ENCODE measurements around the gene LRRC27. TPM values are rescaled to one million over a fixed set of nuclear protein-coding genes. Genes with fewer than 3 reads are reported as not detected.

LRRC27 gene
- total and polyA plus RNA-seq, 2 donors (not counting 1 experiment from before 2014, with no cell fraction given), result 4.1 to 11.7 TPM

DNA sequence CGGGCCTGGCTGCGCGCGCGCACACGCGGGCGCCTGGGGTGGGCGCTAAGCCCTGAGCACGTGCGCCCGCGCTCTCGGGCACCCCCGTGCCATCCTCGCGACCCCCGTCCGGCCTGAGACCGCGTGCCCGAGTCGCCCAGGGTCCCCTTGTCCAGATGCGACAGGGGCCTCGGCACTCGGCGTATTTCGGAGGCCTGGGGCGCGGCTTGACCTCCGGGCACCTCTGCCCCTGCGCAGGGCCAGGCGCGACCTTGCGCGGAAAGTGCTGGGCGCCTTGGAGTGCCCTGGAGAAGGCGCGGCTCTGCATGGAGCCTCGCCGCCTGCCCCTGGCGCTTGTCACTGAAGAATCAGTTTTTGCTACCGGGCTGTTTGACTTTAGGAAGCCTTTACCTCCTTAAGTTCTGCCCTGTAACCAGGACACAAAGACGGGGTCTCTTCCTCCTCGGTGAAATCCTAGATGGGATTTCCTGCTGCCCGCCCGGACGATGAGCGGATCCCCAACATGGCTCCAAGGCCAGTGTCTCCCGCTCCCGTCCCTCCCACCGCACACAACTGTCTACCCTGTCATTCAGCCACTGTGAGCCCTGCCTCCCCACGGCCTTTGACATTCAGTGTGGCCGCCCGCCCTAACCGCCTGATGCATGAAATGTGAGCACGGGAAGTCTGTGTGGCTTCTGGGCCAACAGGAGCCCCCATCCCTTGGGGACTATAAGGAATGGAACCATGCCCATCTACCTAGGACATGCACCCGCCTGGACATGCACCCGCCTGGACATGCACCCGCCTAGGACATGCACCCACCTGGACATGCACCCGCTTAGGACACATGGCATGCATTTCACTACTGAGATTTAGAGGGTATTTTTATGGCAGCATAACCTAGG lies 23.2 kb upstream of the LRRC27 start:
- no peaks in the 10 kb centered on the region for H3K79me2 ChIP-seq (ENCODE audit: control insufficient read depth, insufficient read depth, low read length)
- no peaks in the 10 kb centered on the region for H3K27me3 ChIP-seq (ENCODE audit: control insufficient read depth, insufficient read depth, low read length)
- H3K9me3 ChIP-seq (ENCODE audit: control insufficient read depth, insufficient read depth, low read depth, low read length), result no peaks in the 10 kb centered on the region
- TF ChIP-seq, protein P1, sequence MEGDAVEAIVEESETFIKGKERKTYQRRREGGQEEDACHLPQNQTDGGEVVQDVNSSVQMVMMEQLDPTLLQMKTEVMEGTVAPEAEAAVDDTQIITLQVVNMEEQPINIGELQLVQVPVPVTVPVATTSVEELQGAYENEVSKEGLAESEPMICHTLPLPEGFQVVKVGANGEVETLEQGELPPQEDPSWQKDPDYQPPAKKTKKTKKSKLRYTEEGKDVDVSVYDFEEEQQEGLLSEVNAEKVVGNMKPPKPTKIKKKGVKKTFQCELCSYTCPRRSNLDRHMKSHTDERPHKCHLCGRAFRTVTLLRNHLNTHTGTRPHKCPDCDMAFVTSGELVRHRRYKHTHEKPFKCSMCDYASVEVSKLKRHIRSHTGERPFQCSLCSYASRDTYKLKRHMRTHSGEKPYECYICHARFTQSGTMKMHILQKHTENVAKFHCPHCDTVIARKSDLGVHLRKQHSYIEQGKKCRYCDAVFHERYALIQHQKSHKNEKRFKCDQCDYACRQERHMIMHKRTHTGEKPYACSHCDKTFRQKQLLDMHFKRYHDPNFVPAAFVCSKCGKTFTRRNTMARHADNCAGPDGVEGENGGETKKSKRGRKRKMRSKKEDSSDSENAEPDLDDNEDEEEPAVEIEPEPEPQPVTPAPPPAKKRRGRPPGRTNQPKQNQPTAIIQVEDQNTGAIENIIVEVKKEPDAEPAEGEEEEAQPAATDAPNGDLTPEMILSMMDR (conservative IDR thresholded peaks at IDR 0.05 in 1 of 2, IDR thresholded peaks at IDR 0.05 in 1 of 2; ENCODE audit: low read depth in 1 of 2, low read length in 2 of 2), result no peak
- no peak for TF ChIP-seq EZH2 (IDR thresholded peaks at IDR 0.05; ENCODE audit: low read length, missing control alignments)
- H2AFZ ChIP-seq (ENCODE audit: low read length), result peak overlapping the region; percentile 65
- H3K4me3 ChIP-seq (replicated peaks in 1 of 4; ENCODE audit: control extremely low read depth in 1 of 4, insufficient read depth in 1 of 4, low read depth in 3 of 4, low read length in 4 of 4), result peak overlapping the region; percentile 34 to 80 (median 72)
- DNase-seq (ENCODE audit: low read depth in 2 of 2), result no peak
- H3K4me2 ChIP-seq (ENCODE audit: extremely low read depth, insufficient read depth, low read length), result peak overlapping the region; percentile 87
- H3K9ac ChIP-seq (ENCODE audit: insufficient read depth, low read length), result peak overlapping the region; percentile 36
- H3K36me3 ChIP-seq (ENCODE audit: control insufficient read depth, insufficient read depth, low read length), result no peaks in the 10 kb centered on the region
- H3K4me1 ChIP-seq (ENCODE audit: control insufficient read depth, extremely low read depth, insufficient read depth, low read length), result no peaks in the 10 kb centered on the region
- no peaks in the 10 kb centered on the region for H4K20me1 ChIP-seq (ENCODE audit: control insufficient read depth, extremely low read depth, insufficient read depth, low read length)
- H3K27ac ChIP-seq (ENCODE audit: insufficient read depth, low read length), result peak overlapping the region; percentile 28

- Histone ChIP-seq H3K4me3 (replicated peaks in 1 of 4; ENCODE audit: control extremely low read depth in 1 of 4, insufficient read depth in 1 of 4, low read depth in 3 of 4, low read length in 4 of 4) (no peak overlapping the region), H3K9me3 (ENCODE audit: control insufficient read depth, insufficient read depth, low read depth, low read length) (no peaks in the 10 kb centered on the region), H3K79me2 (ENCODE audit: control insufficient read depth, insufficient read depth, low read length) (no peaks in the 10 kb centered on the region), H3K27ac (ENCODE audit: insufficient read depth, low read length) (no peak overlapping the region), H3K27me3 (ENCODE audit: control insufficient read depth, insufficient read depth, low read length) (no peaks in the 10 kb centered on the region), H4K20me1 (ENCODE audit: control insufficient read depth, extremely low read depth, insufficient read depth, low read length) (no peaks in the 10 kb centered on the region), H3K36me3 (ENCODE audit: control insufficient read depth, insufficient read depth, low read length) (no peaks in the 10 kb centered on the region), H3K9ac (ENCODE audit: insufficient read depth, low read length) (no peak overlapping the region), H2AFZ (ENCODE audit: low read length) (no peak overlapping the region), H3K4me2 (ENCODE audit: extremely low read depth, insufficient read depth, low read length) (no peak overlapping the region), H3K4me1 (ENCODE audit: control insufficient read depth, extremely low read depth, insufficient read depth, low read length) (no peaks in the 10 kb centered on the region)
- DNase-seq (ENCODE audit: low read depth in 2 of 2), result no peak
- TF ChIP-seq EZH2 (IDR thresholded peaks at IDR 0.05; ENCODE audit: low read length, missing control alignments), result no peak
- TF ChIP-seq, protein P1 (conservative IDR thresholded peaks at IDR 0.05 in 1 of 2, IDR thresholded peaks at IDR 0.05 in 1 of 2; ENCODE audit: low read depth in 1 of 2, low read length in 2 of 2), result no peak
Observed at GRCh38 chr10:132309471-132309865, 22.5 kb upstream of the LRRC27 start.

DNA sequence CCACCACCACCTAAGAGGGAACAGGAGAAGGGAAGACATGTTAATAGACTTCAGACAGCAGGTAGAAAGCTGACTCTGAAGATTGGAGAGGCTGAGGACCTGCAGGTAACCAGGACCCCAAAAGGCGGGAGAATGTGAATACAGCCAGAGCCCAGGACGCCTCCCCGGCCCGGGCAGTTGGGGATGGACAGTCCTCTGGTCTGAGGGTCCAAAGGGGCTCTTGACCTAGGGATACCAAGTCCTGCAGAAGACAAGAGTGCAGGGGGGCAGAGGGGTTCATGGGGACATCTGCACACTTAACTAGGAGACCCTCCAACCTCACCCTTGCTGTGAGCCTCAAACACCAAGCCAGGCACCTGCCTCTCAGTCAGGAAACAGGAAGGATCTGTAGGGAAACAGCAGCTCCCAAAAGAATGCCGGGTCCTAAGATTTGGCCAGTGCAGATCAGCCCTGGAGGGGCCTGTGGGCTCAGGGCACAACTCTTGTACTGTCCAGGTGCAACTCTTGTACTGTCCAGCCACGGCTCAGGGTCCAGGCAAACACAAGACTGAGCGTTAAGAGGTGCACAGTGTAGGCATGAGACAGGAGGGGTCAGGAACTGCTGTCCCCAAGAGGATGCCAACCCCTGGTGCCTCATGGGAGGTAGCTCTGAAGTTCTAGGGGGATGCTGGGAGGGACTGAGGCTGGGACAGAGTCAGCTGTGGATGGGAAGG lies 22.0 kb upstream of the LRRC27 start:
- Histone ChIP-seq H3K27me3 (ENCODE audit: control insufficient read depth, insufficient read depth, low read length) (no peaks in the 10 kb centered on the region), H3K4me2 (ENCODE audit: extremely low read depth, insufficient read depth, low read length) (no peak overlapping the region), H3K36me3 (ENCODE audit: control insufficient read depth, insufficient read depth, low read length) (no peaks in the 10 kb centered on the region), H4K20me1 (ENCODE audit: control insufficient read depth, extremely low read depth, insufficient read depth, low read length) (no peaks in the 10 kb centered on the region), H3K27ac (ENCODE audit: insufficient read depth, low read length) (no peak overlapping the region), H3K9ac (ENCODE audit: insufficient read depth, low read length) (no peak overlapping the region), H3K9me3 (ENCODE audit: control insufficient read depth, insufficient read depth, low read depth, low read length) (no peaks in the 10 kb centered on the region), H3K79me2 (ENCODE audit: control insufficient read depth, insufficient read depth, low read length) (no peaks in the 10 kb centered on the region), H3K4me3 (replicated peaks in 1 of 4; ENCODE audit: control extremely low read depth in 1 of 4, insufficient read depth in 1 of 4, low read depth in 3 of 4, low read length in 4 of 4) (no peak overlapping the region), H2AFZ (ENCODE audit: low read length) (no peak overlapping the region), H3K4me1 (ENCODE audit: control insufficient read depth, extremely low read depth, insufficient read depth, low read length) (no peaks in the 10 kb centered on the region)
- TF ChIP-seq, protein P1 (conservative IDR thresholded peaks at IDR 0.05 in 1 of 2, IDR thresholded peaks at IDR 0.05 in 1 of 2; ENCODE audit: low read depth in 1 of 2, low read length in 2 of 2), result no peak
- no peak for TF ChIP-seq EZH2 (IDR thresholded peaks at IDR 0.05; ENCODE audit: low read length, missing control alignments)
- no peak for DNase-seq (ENCODE audit: low read depth in 2 of 2)
